ENCODE data around the gene AGFG2.
"Not testable (repeated sequence)": the region's sequence is repeated elsewhere in the genome, so short reads cannot be mapped to it uniquely, and the experiment has no call there.

AGFG2 gene

DNA sequence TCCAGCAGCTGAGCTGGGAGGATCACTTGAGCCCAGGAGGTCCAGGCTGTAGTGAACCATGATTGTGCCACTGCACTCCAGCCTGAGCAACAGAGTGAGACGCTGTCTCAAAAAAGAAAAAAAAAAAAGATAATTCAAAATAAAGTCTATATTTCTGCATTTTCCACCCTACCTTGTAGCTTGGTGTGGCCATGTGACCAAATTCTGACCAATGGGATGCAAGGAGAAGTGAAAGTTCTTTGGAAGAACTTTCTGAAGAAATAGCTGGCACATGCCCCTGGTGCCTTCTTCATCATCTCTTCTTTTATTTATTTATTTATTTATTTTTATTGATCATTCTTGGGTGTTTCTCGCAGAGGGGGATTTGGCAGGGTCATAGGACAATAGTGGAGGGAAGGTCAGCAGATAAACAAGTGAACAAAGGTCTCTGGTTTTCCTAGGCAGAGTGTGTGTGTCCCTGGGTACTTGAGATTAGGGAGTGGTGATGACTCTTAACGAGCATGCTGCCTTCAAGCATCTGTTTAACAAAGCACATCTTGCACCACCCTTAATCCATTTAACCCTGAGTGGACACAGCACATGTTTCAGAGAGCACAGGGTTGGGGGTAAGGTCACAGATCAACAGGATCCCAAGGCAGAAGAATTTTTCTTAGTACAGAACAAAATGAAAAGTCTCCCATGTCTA, 17.0 kb upstream of the AGFG2 start:
- DNase-seq: not testable (repeated sequence)

DNA sequence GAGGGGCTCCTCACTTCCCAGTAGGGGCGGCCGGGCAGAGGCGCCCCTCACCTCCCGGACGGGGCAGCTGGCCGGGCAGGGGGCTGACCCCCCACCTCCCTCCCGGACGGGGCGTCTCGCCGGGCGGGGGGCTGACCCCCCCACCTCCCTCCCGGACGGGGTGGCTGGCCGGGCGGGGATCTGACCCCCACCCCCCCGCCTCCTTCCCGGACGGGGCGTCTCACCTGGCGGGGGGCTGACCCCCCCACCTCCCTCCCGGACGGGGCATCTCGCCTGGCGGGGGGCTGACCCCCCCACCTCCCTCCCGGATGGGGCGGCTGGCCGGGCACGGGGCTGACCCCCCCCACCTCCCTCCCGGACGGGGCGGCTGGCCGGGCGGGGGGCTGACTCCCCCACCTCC, 15.8 kb upstream of the AGFG2 start:
- DNase-seq: not testable (repeated sequence)

- DNase-seq: not testable (repeated sequence)
Measured at GRCh38 chr7:100528108-100528866, 10.7 kb upstream of the AGFG2 start.

DNA sequence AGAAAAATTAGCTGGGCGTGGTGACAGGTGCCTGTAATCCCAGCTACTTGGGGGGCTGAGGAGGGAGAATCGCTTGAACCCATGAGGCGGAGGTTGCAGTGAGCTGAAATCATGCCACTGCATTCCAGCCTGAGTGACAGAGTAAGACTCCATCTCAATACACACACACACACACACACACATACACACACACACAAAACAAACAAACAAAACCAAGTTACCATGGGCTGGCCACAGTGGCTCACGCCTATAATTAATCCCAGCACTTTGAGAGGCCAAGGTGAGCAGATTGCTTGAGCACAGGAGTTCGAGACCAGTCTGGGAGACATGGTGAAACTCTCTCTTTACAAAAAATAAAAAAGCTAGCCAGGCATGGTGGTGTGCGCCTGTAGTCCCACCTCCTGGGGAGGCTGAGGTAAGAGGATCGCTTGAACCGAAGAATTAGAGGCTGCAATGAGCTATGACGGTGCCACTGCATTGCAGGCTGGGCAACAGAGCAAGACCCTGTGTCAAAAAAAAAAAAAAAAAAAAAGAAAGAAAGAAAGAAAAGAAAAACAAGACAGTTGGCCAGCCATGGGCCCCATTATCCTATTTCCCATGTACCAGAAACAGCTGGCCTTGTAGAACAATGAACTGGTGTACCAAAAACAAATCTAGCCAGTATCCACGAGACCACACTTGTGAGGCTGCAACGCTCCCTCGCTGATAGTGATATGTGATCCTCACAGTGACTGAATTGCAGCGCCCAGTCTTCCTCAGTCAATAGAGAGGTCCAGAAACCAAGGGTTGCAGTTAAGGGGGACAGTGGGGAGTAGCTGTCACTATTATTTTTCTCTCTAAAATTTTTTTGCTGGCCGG, 6.6 kb upstream of the AGFG2 start:
- DNase-seq: no peak

GRCh38 chr7:100535982-100536381, 3.0 kb upstream of the AGFG2 start:
- DNase-seq: not testable (repeated sequence)

GRCh38 chr7:100536695-100537094, 2.3 kb upstream of the AGFG2 start:
- DNase-seq: not testable (repeated sequence)

DNA sequence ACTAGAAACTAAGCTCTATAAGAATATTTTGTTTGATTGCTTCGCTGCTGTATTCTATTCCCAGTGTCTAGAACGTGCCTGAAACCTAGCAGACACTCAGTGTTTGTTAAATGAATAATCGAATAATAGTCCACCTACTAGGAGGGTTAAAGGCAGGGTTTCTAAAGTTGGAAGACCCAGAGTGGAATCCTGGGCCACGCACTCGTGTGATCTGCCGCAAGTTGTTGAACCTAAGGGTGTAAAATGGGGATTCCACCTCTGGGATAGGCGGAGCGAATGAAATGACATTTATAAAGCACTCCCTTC, 702 bp upstream of the AGFG2 start:
- no peak for DNase-seq

DNA sequence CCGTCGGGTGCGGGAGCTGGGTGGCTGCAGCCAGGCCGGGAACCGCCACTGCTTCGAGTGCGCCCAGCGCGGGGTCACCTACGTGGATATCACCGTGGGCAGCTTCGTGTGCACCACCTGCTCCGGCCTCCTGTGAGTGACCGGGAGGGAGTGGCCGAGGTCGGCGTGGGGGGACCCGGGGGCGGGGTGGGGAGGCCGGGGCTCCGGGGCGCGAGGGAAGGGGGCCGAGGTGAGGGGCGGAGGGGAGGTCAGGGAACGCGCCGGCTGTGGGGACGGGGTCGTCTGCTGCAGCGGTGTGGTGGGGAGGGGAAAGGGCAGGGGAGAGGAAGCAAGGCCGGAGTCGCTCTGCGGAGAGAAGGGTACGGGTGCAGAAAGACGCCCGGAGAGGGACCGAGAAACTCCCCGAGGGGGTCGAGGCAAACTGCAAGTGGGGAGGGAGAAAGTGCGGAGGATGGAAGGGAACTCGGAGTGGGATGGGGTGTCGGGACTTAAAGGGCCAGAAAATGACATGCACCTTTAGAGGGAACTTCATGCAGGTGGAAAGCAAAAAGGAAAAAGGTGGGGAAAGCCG, 518 bp downstream of the AGFG2 start:
- no peak for DNase-seq

DNA sequence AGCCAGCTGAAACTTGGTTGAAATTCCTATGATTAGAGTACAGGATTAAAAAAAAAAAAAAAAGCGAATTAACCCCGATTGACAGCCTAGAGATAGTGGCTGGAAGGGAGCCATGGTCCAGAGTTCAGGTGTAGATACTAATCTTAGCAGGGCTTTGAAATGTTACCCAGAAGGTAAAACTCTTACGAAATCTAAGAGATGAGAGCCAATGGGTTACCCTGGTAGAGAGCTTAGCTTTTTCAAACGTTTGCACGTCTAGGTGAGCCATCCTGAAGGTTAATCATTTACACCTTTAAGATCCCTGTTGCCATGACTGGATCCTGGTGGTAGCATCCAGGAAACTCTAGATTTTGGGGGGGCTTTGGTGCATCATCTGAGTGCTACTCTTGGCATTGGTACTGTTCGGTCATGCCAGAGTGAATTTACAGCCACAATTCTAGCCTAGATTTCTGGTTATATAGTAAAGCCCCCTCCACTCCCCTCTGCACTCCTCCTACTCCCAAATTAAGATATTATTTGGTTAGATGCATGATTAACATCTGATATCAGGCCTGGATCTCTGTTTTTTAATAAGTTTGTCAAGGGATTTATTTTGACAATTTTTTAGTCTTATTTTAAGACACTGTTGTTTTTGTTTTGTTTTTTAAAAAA, 1.2 kb downstream of the AGFG2 start:
- no peak for DNase-seq

- not testable (repeated sequence) for DNase-seq
Measured at GRCh38 chr7:100541309-100541708, 2.3 kb downstream of the AGFG2 start.

- no peak for DNase-seq
Measured at GRCh38 chr7:100543586-100543985, 4.6 kb downstream of the AGFG2 start.

DNA sequence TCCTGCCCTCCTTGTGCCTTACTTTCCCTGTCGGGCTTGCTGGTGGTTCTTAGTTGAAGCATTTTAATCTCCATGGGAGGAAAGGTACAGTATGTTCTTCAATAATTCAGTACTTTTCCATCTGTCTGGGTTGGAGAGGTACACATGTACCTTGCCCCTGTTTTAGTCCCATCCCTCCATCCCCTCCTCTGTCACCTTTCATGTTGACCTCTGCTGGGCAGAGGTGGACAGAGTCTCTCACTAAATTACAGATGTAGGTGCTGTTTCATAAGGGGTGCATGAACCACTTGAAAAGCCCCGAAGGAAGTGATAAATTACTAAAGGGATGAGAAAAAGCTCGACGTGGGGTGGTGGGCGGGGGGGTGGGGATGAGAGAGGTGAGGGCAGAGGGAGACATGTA, 5.4 kb downstream of the AGFG2 start:
- no peak for DNase-seq

DNA sequence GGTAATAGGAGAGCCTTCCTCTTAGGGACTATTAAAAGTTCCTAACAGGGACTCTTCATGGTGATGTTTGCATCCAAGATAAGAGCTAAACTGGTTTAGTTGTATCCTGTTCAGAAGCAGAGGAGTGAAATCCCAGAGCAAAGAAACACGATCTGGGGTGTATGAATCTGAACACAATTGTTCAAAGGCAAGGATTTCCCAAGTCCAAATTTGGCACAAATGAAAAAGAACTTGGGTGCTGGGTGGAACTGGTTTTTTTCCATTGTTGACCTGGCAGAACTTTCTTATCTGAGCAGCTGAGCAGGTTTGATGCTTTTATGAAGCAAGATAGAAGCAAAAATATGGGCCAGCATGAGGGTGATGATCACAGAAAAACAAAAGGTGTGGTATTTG, 6.0 kb downstream of the AGFG2 start:
- DNase-seq: no peak

GRCh38 chr7:100545360-100546128, 6.5 kb downstream of the AGFG2 start:
- peak; percentile 39 for DNase-seq

DNA sequence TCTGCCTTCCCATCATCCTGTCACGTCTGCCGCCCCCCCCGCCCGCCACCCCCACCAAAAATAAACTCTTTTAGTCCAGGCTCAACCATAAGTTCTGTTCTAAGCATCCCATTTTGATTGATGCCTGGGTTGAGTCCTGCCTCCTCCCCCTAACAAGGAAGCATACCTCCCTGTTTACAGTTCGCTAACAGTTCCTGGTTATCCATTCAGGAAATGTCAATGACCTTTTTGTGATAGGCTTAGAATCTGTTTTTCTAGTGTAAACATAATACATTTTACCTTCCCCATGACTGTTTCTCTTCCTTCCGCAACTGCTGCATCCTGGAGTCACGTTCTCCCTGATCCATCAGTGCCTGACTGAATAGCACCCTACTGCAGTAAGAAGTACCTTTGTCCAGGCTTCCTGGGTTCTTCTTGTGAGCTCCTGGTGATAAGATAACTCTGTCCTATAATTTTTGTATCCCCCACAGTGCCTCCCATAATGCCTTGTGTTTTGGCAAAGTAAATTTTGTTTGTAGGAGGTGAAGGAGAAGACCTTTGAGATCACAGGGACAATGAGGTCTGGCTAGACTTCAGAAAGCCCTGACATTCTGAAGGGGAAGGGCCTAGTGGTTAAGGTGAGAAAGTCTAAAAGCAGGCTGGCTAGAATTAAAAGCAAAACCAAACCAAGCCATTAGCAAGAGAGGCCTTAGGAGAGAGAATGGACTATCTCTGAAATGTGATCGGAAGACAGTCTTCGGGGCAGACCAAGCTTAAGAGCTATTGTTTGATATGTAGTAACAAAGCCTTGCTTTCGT, 7.3 kb downstream of the AGFG2 start:
- no peak for DNase-seq

DNA sequence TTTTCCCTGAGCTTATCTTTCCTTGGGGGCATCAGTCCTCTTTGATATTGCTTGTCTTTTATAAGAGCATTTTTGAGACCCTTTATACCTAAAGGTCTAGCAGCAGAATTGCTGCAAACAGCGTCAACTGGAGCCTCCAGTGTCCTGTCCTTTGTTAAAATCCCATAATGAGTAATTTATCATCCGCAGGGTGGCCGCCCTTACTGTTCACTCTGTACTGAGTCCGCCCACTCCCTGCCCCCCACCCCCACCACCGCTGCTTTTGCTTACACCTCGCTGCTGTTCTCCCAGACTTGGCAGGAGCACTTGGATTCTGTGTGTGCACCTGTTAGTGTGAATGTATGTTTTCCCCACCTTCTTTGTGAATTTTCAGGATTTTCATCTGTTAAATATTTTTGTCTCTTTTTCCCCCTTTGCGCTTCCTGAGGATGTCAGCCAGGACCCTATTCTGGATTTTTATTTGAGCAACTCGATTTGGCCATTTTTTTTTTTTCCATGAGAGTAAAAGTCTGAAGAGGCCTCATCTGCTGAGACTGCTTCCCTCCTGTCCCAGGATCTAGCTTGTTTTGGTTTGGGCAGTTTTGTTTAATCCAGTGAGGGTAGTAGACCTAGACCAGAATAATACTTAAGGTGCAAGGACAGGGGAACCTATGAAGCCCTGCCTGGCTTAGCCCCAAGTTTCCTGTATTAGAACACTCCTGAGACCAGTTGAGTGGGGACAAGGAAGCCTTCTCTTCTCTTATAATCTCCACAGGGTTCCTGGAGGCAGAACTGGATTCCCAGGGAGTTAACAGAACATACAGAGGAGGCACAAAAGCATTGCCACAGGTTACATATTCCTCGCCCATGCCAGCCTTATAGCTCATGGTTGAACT, 8.2 kb downstream of the AGFG2 start:
- DNase-seq: no peak

DNA sequence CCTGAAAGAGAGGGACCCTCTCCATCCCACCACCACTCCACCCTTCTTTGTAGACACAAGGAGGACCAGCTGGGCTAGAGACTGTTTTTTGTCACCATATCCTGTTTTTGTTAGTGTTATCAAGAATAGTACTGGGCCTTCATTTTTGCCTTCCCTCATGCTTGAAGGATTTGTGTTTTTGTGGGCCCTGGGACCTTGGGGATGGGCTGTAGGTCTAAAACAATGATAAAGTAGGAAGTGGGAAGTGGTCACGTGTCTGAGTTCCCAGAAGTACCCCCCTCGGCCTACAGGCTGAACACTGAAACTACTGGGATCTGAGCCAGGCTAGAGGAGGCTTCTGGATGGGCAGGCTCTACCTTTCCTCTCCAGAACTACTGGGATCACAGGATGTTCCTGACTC, 8.9 kb downstream of the AGFG2 start:
- DNase-seq: no peak

- not testable (repeated sequence) for DNase-seq
Measured at GRCh38 chr7:100548446-100548845, 9.4 kb downstream of the AGFG2 start.

GRCh38 chr7:100552532-100552931, 13.5 kb downstream of the AGFG2 start:
- no peak for DNase-seq

DNA sequence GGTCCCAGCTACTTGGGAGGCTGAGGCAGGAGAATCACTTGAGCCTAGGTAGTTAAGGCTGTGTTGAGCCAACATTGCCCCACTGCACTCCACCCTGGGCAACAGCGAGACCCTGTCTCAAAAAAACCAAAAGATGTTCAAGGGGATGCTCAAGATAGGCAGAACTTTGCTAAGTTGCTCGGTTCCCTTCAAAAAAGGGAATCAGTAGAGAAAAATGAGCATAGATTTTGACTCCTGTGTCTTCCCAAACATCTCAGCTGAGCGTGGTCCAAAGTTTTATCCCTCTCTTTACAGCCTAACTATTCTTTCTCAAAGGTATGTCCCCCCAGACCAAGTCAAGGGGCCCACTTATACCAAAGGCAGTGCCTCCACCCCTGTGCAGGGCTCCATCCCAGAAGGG, 14.0 kb downstream of the AGFG2 start:
- DNase-seq: no peak
